Superior temporal gyrus (tissue), 1 donor: Measurements from ENCODE around the gene PCOLCE2.

Experiments used
- DNase-seq: peaks from one replicate; pipeline ENCODE4 v3.0.0-alpha.2; 2016; ENCODE audit errors: extremely low spot score

The PCOLCE2 gene

GRCh38 chr3:142817356-142817755 lies 71.5 kb downstream of the PCOLCE2 start:
- no peak for DNase-seq

- no peak for DNase-seq
Measured at GRCh38 chr3:142815803-142816202, 73.1 kb downstream of the PCOLCE2 start.

GRCh38 chr3:142809259-142809658 lies 79.6 kb downstream of the PCOLCE2 start:
- DNase-seq: no peak

GRCh38 chr3:142808103-142808917 lies 80.6 kb downstream of the PCOLCE2 start:
- DNase-seq: no peak

GRCh38 chr3:142802891-142803290 lies 86.0 kb downstream of the PCOLCE2 start:
- no peak for DNase-seq

GRCh38 chr3:142801746-142802145 lies 87.1 kb downstream of the PCOLCE2 start:
- DNase-seq: no peak

GRCh38 chr3:142796823-142797222 lies 92.1 kb downstream of the PCOLCE2 start:
- DNase-seq: no peak

GRCh38 chr3:142795332-142795731 lies 93.6 kb downstream of the PCOLCE2 start:
- no peak for DNase-seq

GRCh38 chr3:142794508-142794907 lies 94.4 kb downstream of the PCOLCE2 start:
- no peak for DNase-seq

GRCh38 chr3:142787719-142788118 lies 101.2 kb downstream of the PCOLCE2 start:
- DNase-seq: no peak

GRCh38 chr3:142785996-142786395 lies 102.9 kb downstream of the PCOLCE2 start:
- DNase-seq: no peak

GRCh38 chr3:142784228-142784627 lies 104.7 kb downstream of the PCOLCE2 start:
- DNase-seq: no peak

- DNase-seq: no peak
Measured at GRCh38 chr3:142782616-142783015, 106.3 kb downstream of the PCOLCE2 start.

GRCh38 chr3:142779591-142779990 lies 109.3 kb downstream of the PCOLCE2 start:
- no peak for DNase-seq

GRCh38 chr3:142778541-142778940 lies 110.3 kb downstream of the PCOLCE2 start:
- no peak for DNase-seq

- no peak for DNase-seq
Measured at GRCh38 chr3:142777927-142778326, 111.0 kb downstream of the PCOLCE2 start.

- no peak for DNase-seq
Measured at GRCh38 chr3:142768338-142768737, 120.5 kb downstream of the PCOLCE2 start.
